ENCODE measurements around the gene IFFO2.

GRCh38 chr1:18866314-18866713 is 90.2 kb downstream of the IFFO2 start:
- no peak for TF ChIP-seq POLR2A (IDR thresholded peaks at IDR 0.05)
- no peak for TF ChIP-seq CTCF (IDR thresholded peaks at IDR 0.05)
